ENCODE results near the gene ZER1. TPM values are rescaled to one million over a fixed set of nuclear protein-coding genes. Genes with fewer than 3 reads are reported as not detected.

Gene ZER1
- total and polyA plus RNA-seq, 2 of the 8 experiments (the other 6 are each of a cell fraction or from before 2014, with no cell fraction given): 20.5 to 26.6 TPM

DNA sequence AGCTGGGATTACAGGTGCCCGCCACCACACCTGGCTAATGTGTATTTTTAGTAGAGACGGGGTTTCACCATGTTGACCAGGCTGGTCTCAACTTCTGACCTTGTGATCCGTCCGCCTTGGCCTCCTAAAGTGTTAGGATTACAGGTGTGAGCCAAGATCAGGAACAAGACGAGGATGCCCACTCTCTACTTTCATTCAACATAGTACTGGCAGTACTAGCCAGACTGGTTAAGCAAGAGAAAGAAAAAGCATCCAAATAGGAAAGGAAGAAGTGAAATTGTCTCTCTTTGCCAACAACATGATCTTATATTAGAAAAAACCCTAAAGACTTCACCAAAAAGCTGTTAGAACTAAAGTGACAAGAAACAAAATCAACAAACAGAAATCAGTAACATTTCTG, 39.1 kb upstream of the ZER1 start:
- Histone ChIP-seq H3K4ac (replicated peaks; ENCODE audit: insufficient read length, low read depth, low read length) (no peak overlapping the region), H2AFZ (ENCODE audit: low read length) (no peak overlapping the region), H2BK120ac (replicated peaks; ENCODE audit: low read depth, low read length) (no peak overlapping the region), H3K23ac (ENCODE audit: insufficient read length) (no peak overlapping the region), H3K27ac (ENCODE audit: low read depth, low read length) (no peak overlapping the region), H3K79me1 (ENCODE audit: low read depth, low read length) (no peaks in the 10 kb centered on the region), H2AK5ac (ENCODE audit: low read depth, low read length) (no peak overlapping the region), H3K79me2 (ENCODE audit: control insufficient read depth in 1 of 2, insufficient read depth in 2 of 2, low read length in 2 of 2) (no peaks in the 10 kb centered on the region), H3K4me3 (ENCODE audit: extremely low read depth in 1 of 4, insufficient read depth in 2 of 4, low read depth in 3 of 4, low read length in 4 of 4) (no peak overlapping the region), H3K14ac (ENCODE audit: insufficient read length) (no peak overlapping the region), H2BK20ac (ENCODE audit: low read length) (no peak overlapping the region), H3K27me3 (replicated peaks in 1 of 4; ENCODE audit: control insufficient read depth in 3 of 4, extremely low read depth in 1 of 4, insufficient read depth in 3 of 4, low read length in 3 of 4) (no peaks in the 10 kb centered on the region), H4K8ac (ENCODE audit: extremely low read depth, insufficient read depth, low read length) (no peak overlapping the region), H4K20me1 (replicated peaks in 1 of 2; ENCODE audit: control insufficient read depth in 1 of 2, insufficient read depth in 2 of 2, low read length in 2 of 2) (peaks cover 0 to 1% of the 10 kb centered on the region in 2 experiments), H3K56ac (replicated peaks; ENCODE audit: insufficient read length, low read depth, low read length) (no peak overlapping the region), H2BK12ac (ENCODE audit: low read depth, low read length) (no peak overlapping the region), H3K9ac (replicated peaks in 1 of 4; ENCODE audit: extremely low read depth in 1 of 4, low read depth in 3 of 4, low read length in 3 of 4) (no peak overlapping the region), H3K9me3 (ENCODE audit: insufficient read depth in 2 of 2, low read depth in 1 of 2, low read length in 1 of 2) (no peaks in the 10 kb centered on the region), H2BK15ac (ENCODE audit: low read length) (no peak overlapping the region), H3K23me2 (ENCODE audit: low read depth, low read length) (no peaks in the 10 kb centered on the region), H2BK5ac (ENCODE audit: low read depth, low read length) (no peak overlapping the region), H4K5ac (ENCODE audit: insufficient read length, low read depth, low read length) (no peak overlapping the region), H3K4me1 (replicated peaks in 1 of 4; ENCODE audit: control insufficient read depth in 3 of 4, insufficient read depth in 4 of 4, low read length in 3 of 4) (no peaks in the 10 kb centered on the region), H3K36me3 (ENCODE audit: control insufficient read depth in 2 of 4, insufficient read depth in 4 of 4, low read length in 3 of 4) (peaks cover 1 to 4% (median 3%) of the 10 kb centered on the region in 4 experiments; a peak in 4 of 8 replicates), H3K4me2 (ENCODE audit: insufficient read depth in 1 of 2, low read depth in 2 of 2, low read length in 2 of 2) (no peak overlapping the region), H4K91ac (replicated peaks; ENCODE audit: insufficient read length, low read length) (no peak overlapping the region), H3K18ac (ENCODE audit: extremely low read depth, low read length) (no peak overlapping the region)
- ChIA-PET POLR2A (ENCODE audit: partially characterized antibody) (interaction anchor here (1.0 to 4.6 kb wide), 8 partner anchors 9 to 127 kb away, joined by 3 to 37 read pairs (median 4); partner anchors contain the start of genes ENDOG and SPOUT1), CTCF (ENCODE audit: partially characterized antibody) (interaction anchor here (0.7 to 1.3 kb wide), 5 partner anchors 22 to 286 kb away, joined by 3 to 5 read pairs (median 3); partner anchors contain the start of genes PKN3 and SH3GLB2)
- WGBS, 2 experiments (ENCODE audit: extremely low coverage in 1 of 2, insufficient coverage in 1 of 2, insufficient read length in 1 of 2, insufficient replicate concordance in 2 of 2, low coverage in 1 of 2, low lambda C conversion rate in 2 of 2, missing lambda C conversion rate in 1 of 2): 86% methylated on average over 5 of the region's 5 CpGs; no CpG with 5 or more reads in 1 of the 2 experiments
- FAIRE-seq (no peak), DNase-seq (ENCODE audit: low read depth in 1 of 2, low spot score in 2 of 2) (no peak)
- TF ChIP-seq SP2 (IDR thresholded peaks at IDR 0.05; ENCODE audit: low read length) (no peak), GTF2F1 (IDR thresholded peaks at IDR 0.05; ENCODE audit: borderline replicate concordance, low read depth, low read length) (no peak), TBP (IDR thresholded peaks at IDR 0.05; ENCODE audit: low read depth, low read length) (no peak), BCL11A (IDR thresholded peaks at IDR 0.05; ENCODE audit: low read depth in 2 of 2, low read length in 2 of 2) (no peak), ATF3 (IDR thresholded peaks at IDR 0.05; ENCODE audit: insufficient read depth, low read depth, low read length) (no peak), CBX5 (IDR thresholded peaks at IDR 0.05; ENCODE audit: low read depth, low read length) (no peak), RXRA (IDR thresholded peaks at IDR 0.05; ENCODE audit: insufficient read depth, low read depth, low read length) (no peak)
